ENCODE measurements around the gene GALNTL6.

DNA sequence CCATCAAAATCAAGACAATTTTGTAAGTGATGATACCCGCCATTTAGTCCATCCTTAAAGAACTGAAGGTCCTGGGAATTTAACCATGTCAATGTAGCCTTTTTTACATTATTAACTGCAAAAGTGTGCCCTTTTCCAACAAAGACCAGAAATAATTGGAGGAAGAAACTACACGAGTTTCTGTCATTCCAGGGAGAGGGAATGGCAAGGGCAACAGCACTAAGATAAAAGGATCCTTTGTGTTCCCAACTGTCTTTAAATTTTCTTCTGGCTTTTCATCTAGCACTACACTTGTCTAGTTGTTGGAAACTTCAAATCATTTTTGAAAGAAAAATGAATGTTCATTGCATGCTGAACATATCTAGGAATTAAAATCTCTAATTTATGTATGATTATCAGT lies 286.2 kb downstream of the GALNTL6 start:
- TF ChIP-seq, protein P1, sequence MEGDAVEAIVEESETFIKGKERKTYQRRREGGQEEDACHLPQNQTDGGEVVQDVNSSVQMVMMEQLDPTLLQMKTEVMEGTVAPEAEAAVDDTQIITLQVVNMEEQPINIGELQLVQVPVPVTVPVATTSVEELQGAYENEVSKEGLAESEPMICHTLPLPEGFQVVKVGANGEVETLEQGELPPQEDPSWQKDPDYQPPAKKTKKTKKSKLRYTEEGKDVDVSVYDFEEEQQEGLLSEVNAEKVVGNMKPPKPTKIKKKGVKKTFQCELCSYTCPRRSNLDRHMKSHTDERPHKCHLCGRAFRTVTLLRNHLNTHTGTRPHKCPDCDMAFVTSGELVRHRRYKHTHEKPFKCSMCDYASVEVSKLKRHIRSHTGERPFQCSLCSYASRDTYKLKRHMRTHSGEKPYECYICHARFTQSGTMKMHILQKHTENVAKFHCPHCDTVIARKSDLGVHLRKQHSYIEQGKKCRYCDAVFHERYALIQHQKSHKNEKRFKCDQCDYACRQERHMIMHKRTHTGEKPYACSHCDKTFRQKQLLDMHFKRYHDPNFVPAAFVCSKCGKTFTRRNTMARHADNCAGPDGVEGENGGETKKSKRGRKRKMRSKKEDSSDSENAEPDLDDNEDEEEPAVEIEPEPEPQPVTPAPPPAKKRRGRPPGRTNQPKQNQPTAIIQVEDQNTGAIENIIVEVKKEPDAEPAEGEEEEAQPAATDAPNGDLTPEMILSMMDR (conservative IDR thresholded peaks at IDR 0.05 in 1 of 2, IDR thresholded peaks at IDR 0.05 in 1 of 2; ENCODE audit: low read depth in 1 of 2, low read length in 2 of 2) = no peak
- TF ChIP-seq EZH2 (IDR thresholded peaks at IDR 0.05; ENCODE audit: low read length, missing control alignments) = no peak
